Measurements from ENCODE around the gene FGF9. TPM values are rescaled to one million over a fixed set of nuclear protein-coding genes. Genes with fewer than 3 reads are reported as not detected.
A peak's percentile ranks its signal among the peaks of the same experiment; 100 is the strongest.

The FGF9 gene
- polyA plus RNA-seq, 1 donor (not counting 4 experiments of a cell fraction or from before 2014, with no cell fraction given) = not detected

DNA sequence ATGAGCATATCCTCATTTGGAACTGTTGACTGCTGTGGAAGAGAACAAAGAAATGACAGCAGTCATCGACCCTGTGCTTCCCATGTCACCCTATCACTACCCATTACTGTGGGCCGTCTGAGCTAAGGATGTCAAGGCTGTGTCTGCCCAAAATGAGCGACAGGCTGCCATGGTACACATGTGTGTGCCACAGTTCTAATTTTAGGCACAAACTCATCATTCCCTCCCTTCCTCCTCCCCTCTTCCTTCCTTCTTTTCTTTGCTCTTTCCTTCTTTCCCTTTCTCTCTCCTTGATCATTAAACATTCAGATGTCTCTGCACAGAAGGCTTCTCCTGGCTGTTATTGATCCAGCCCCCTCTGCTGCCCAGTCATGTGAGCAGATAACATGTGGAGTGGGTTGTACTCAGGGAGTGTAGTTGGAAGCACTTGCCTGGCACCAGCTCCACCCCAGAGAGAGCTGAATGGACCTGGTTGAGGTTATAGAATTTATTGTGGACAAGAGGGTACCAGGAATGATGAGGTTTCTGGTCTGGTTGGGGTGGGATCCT lies 6.3 kb downstream of the FGF9 start:
- H3K9ac ChIP-seq (ENCODE audit: control insufficient read depth, extremely low read depth, insufficient read depth, low read length) = no peak overlapping the region
- no peaks in the 10 kb centered on the region for H3K79me2 ChIP-seq (ENCODE audit: control insufficient read depth, insufficient read depth, low read length)
- no peaks in the 10 kb centered on the region for H3K9me1 ChIP-seq (ENCODE audit: control insufficient read depth, extremely low read depth, insufficient read depth, low read length)
- H3K4me1 ChIP-seq (ENCODE audit: control insufficient read depth, extremely low read depth, insufficient read depth, low read length) = peaks cover 12% of the 10 kb centered on the region
- DNase-seq (ENCODE audit: low read depth, low spot score) = no peak
- TF ChIP-seq EZH2 (IDR thresholded peaks at IDR 0.05; ENCODE audit: low read length) = no peak
- TF ChIP-seq, protein P1, sequence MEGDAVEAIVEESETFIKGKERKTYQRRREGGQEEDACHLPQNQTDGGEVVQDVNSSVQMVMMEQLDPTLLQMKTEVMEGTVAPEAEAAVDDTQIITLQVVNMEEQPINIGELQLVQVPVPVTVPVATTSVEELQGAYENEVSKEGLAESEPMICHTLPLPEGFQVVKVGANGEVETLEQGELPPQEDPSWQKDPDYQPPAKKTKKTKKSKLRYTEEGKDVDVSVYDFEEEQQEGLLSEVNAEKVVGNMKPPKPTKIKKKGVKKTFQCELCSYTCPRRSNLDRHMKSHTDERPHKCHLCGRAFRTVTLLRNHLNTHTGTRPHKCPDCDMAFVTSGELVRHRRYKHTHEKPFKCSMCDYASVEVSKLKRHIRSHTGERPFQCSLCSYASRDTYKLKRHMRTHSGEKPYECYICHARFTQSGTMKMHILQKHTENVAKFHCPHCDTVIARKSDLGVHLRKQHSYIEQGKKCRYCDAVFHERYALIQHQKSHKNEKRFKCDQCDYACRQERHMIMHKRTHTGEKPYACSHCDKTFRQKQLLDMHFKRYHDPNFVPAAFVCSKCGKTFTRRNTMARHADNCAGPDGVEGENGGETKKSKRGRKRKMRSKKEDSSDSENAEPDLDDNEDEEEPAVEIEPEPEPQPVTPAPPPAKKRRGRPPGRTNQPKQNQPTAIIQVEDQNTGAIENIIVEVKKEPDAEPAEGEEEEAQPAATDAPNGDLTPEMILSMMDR (optimal IDR thresholded peaks at IDR 0.05 in 1 of 3, IDR thresholded peaks at IDR 0.05 in 1 of 3, conservative IDR thresholded peaks at IDR 0.05 in 1 of 3; ENCODE audit: extremely low read depth in 1 of 3, insufficient read depth in 2 of 3, low read length in 3 of 3) = no peak
- H3K27ac ChIP-seq (ENCODE audit: control insufficient read depth, insufficient read depth, low read length) = no peak overlapping the region
- H3K9me3 ChIP-seq (ENCODE audit: control insufficient read depth, low read depth, low read length) = no peaks in the 10 kb centered on the region
- H3K4me2 ChIP-seq (ENCODE audit: control insufficient read depth, extremely low read depth, insufficient read depth, low read depth, low read length) = no peak overlapping the region
- dilution Hi-C loops (cut with MboI; ENCODE audit: extremely low pct_ligation_motif_present, low sequenced_read_pairs) = no loop called here
- no peaks in the 10 kb centered on the region for H4K20me1 ChIP-seq (ENCODE audit: control insufficient read depth, extremely low read depth, insufficient read depth, low read length)
- peaks cover 33% of the 10 kb centered on the region for H3K27me3 ChIP-seq (ENCODE audit: control insufficient read depth, extremely low read depth, insufficient read depth, low read length)
- FAIRE-seq = no peak
- H2AFZ ChIP-seq (ENCODE audit: control insufficient read depth, low read length) = no peak overlapping the region
- no peak overlapping the region for H3K4me3 ChIP-seq (ENCODE audit: control insufficient read depth in 2 of 3, extremely low read depth in 1 of 3, insufficient read depth in 2 of 3, low read depth in 1 of 3, low read length in 3 of 3)
- H3K36me3 ChIP-seq (ENCODE audit: control insufficient read depth in 2 of 2, extremely low read depth in 1 of 2, insufficient read depth in 2 of 2, low read length in 2 of 2) = no peaks in the 10 kb centered on the region

DNA sequence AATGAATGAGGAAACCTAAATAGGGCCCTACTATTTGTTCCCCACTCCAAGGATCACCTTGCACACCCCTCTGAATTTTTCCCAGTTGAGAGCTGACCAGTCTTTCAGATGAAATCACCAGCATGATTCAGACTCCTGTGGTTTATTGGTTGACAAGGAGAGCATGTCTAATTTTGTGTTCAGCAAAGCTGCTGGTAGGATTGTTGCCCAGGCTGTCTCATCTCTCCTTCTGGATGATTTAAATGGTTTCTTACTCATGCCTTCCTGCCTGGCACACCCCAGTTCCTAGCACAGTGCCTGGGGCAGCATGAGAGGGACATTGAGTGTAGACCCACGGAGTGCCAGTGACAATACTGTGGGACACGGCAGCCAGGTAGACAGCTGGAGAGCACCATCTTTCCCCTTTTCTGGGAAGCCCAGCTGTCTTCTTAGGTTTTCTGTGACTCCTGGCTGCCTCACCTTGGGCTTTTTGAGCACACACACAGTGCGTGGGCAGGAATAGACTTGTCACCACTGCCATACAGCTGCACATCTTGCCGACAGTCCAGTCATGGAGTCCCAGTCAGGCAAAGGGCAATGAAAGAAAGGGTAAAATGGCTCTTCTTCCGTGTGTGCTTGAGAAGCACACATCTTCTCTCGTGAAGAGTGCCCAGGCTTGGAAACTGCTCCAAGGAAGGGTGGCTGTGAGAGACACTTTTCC lies 12.3 kb downstream of the FGF9 start:
- TF ChIP-seq EZH2 (IDR thresholded peaks at IDR 0.05; ENCODE audit: low read length) = no peak
- H3K36me3 ChIP-seq (ENCODE audit: control insufficient read depth in 2 of 2, extremely low read depth in 1 of 2, insufficient read depth in 2 of 2, low read length in 2 of 2) = no peaks in the 10 kb centered on the region
- peak overlapping the region; percentile 81 for H3K4me2 ChIP-seq (ENCODE audit: control insufficient read depth, extremely low read depth, insufficient read depth, low read depth, low read length)
- peak overlapping the region in 1 of 3 experiments; percentile 1 for H3K4me3 ChIP-seq (ENCODE audit: control insufficient read depth in 2 of 3, extremely low read depth in 1 of 3, insufficient read depth in 2 of 3, low read depth in 1 of 3, low read length in 3 of 3)
- peaks cover 30% of the 10 kb centered on the region for H3K4me1 ChIP-seq (ENCODE audit: control insufficient read depth, extremely low read depth, insufficient read depth, low read length)
- peak; percentile 91 for FAIRE-seq
- H3K79me2 ChIP-seq (ENCODE audit: control insufficient read depth, insufficient read depth, low read length) = no peaks in the 10 kb centered on the region
- H4K20me1 ChIP-seq (ENCODE audit: control insufficient read depth, extremely low read depth, insufficient read depth, low read length) = no peaks in the 10 kb centered on the region
- H3K9me1 ChIP-seq (ENCODE audit: control insufficient read depth, extremely low read depth, insufficient read depth, low read length) = no peaks in the 10 kb centered on the region
- H3K9ac ChIP-seq (ENCODE audit: control insufficient read depth, extremely low read depth, insufficient read depth, low read length) = peak overlapping the region; percentile 54
- peak overlapping the region; percentile 92 for H2AFZ ChIP-seq (ENCODE audit: control insufficient read depth, low read length)
- DNase-seq (ENCODE audit: low read depth, low spot score) = peak; percentile 88
- no peaks in the 10 kb centered on the region for H3K9me3 ChIP-seq (ENCODE audit: control insufficient read depth, low read depth, low read length)
- H3K27ac ChIP-seq (ENCODE audit: control insufficient read depth, insufficient read depth, low read length) = peak overlapping the region; percentile 87
- dilution Hi-C loops (cut with MboI; ENCODE audit: extremely low pct_ligation_motif_present, low sequenced_read_pairs) = no loop called here
- no peaks in the 10 kb centered on the region for H3K27me3 ChIP-seq (ENCODE audit: control insufficient read depth, extremely low read depth, insufficient read depth, low read length)
